HK-2 (cell line): ENCODE measurements around the gene ANXA1.

Experiments used
- DNase-seq: peaks from one replicate; pipeline ENCODE4 v3.0.0-alpha.2; 2018; ENCODE audit not compliant: unreplicated experiment

ANXA1 gene, protein sequence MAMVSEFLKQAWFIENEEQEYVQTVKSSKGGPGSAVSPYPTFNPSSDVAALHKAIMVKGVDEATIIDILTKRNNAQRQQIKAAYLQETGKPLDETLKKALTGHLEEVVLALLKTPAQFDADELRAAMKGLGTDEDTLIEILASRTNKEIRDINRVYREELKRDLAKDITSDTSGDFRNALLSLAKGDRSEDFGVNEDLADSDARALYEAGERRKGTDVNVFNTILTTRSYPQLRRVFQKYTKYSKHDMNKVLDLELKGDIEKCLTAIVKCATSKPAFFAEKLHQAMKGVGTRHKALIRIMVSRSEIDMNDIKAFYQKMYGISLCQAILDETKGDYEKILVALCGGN

DNA sequence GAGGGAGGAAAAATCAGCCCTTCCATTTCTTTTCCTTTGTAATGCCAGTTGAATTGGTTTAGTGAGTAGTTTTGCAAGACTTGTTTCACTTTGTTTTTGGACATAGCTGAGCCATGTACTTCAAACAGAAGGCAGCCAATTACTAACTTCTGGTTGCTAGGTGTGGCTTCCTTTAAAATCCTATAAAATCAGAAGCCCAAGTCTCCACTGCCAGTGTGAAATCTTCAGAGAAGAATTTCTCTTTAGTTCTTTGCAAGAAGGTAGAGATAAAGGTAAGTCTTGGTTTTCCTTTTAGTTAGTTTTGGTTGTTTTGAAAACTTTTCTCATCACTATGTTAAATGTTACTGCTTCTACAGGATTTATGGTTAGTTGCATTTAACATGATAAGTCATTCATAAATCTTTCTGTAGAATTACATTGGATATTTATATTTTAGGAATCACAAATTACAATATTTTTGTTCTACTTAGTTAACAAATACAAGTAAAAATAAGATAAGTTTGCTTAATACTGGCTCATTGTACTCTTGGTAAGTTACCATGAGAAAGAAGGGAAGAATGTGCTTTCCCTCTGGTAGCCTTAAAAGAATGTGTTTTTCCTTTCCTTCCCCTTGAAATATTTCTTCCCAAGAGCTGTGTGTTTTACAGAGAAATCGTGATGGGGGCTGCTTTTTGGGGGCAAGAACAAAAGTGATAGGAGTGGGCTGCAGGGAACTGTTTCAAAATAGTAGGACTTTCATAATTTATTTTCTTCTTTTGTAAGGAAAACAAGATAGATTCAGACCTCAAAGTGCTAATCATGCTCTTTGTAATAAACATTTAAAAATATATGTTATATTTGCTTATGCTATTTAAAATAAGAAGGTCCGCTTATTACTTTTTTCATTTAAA, at the start of gene ANXA1:
TSS of gene ANXA1 (plus strand) at position 213 of the 890 bp plus-strand sequence. CDS start 6,671 bp downstream, outside the sequence.
- no peak for DNase-seq

DNA sequence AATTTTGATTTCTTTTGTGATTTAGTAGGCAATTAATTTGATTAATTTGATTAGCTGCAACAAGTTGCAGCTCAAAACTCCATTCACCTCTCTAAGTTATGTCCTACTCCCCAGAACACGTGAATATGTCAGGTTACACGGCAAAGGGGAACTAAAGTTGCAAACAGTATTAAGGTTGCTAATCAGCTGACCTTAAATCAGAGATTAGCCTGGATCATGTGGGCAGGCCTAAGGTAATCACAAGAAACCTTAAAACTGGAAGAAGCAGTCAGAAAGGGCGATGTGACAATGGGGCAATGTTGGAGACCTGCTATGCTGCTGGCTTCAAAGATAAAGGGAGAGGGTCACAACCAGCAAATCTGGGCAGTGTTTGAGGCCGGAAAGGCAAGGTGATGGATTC, 47.3 kb upstream of the ANXA1 start:
- DNase-seq: no peak

- DNase-seq: no peak
Observed at GRCh38 chr9:73104921-73105320, 46.7 kb upstream of the ANXA1 start.

- peak; percentile 4 for DNase-seq
Observed at GRCh38 chr9:73107489-73108069, 44.1 kb upstream of the ANXA1 start.

DNA sequence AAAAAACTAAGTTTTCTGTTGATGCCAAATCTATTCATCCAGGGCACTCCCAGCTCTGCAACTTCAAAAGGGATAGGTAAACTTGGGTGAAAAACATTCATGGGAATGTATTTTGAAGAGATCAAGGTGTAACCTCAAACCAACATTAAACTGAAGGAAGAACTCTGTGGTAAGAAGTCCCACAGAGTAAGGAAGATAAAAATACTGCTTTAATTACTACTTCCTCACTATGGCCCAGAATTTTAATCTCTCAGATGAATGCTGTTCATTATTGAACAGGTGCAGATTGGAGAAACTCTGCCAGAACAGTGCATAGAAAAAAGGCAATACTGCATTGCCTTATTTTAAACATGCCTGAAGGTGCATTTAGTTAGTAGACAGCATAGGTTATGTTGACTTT, 37.6 kb upstream of the ANXA1 start:
- no peak for DNase-seq

DNA sequence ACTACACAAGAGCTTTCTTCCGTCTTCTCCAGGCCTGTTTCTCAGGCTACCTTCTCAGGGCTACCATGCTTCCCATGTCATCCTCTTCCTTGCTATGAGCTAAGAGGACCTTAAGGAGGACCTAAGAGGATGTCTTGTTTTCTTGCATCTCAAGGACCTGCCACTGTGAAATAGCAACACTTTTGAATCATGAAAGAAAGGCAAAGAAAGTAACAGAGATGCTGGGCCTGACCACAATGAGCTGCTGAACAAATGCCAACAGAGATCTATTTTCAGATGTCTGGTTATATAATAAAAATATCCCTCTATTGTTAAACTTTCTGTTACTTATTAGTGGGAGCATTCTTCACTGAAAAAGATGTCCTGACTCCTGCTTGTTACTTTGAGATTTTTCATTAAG, 36.7 kb upstream of the ANXA1 start:
- no peak for DNase-seq

- no peak for DNase-seq
Observed at GRCh38 chr9:73116031-73116430, 35.6 kb upstream of the ANXA1 start.

- no peak for DNase-seq
Observed at GRCh38 chr9:73116880-73117279, 34.8 kb upstream of the ANXA1 start.

DNA sequence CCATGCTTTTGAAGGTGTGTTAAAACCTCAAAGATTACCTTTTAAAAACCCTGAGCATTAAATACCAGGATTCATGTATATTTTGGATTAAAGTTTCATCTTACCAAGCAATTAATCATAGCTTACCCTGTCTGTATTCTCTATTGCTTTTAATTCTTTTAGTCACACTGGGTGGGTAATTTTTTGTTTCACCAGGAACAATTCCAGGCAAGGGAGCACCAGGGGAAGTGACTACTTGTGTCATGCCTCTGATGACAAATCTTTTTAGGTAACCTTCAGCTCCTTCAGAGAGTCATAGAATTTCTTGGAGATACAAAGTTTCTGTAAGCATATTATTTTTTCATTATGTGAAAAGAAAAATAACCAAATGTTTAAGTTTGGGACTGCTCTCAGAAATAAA, 33.4 kb upstream of the ANXA1 start:
- DNase-seq: no peak

DNA sequence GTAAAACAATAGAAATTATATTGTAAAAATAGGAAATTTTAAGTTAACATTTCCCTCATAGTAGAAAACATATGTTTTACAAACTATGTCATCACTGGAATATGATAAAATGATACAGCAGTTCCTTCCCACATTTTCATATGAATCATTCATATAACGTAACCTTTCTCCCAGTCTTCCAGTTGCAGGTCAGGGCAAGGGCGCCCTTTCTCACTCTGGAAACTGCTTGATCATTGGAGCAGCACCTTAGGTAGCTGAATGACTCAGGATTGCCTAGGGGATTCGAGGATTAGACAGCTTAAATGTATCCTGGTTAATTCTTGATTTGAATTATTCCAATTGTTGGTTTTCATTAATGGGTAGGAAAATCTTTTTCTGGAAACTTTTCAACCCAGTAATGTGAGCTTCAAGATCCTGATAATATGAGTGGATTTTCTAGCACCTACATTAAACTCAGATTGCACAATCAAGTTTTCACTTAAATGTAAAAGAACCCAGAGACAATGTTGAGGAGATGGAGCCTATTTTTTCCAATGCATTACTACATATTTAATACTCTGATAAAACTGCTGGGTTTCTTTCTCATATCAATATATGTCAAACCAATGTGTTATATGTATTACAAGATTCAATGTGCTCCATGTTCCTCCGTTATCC, 32.6 kb upstream of the ANXA1 start:
- peak; percentile 13 for DNase-seq

DNA sequence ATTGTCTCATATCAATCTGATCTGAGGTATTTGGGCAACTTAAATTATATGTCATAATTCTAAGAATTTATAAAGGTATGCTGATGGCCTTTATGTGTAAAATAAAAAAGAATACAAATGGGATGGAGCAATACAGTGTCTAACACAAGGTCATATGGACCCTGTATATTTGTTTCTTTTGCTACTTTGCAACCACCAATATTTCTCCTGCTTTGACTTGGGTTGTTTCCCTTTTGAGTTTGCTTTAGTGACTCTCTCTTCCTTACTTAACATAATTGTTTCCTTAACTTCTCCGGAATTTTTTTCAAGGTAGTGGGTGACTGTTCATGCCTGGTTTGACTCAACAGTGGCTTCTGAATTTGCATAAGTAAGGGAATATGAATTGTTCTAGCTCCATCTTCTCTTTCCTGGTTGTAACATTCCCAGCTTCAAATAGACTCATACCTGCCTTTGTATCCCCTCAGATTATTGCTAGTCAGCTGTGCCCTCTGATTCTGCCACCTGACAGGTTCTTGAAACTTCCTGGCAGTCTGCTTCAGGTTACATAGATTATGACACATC, 30.2 kb upstream of the ANXA1 start:
- no peak for DNase-seq

GRCh38 chr9:73125651-73126050, 26.0 kb upstream of the ANXA1 start:
- DNase-seq: no peak

- no peak for DNase-seq
Observed at GRCh38 chr9:73129941-73130685, 21.6 kb upstream of the ANXA1 start.

- DNase-seq: no peak
Observed at GRCh38 chr9:73131461-73131860, 20.2 kb upstream of the ANXA1 start.

DNA sequence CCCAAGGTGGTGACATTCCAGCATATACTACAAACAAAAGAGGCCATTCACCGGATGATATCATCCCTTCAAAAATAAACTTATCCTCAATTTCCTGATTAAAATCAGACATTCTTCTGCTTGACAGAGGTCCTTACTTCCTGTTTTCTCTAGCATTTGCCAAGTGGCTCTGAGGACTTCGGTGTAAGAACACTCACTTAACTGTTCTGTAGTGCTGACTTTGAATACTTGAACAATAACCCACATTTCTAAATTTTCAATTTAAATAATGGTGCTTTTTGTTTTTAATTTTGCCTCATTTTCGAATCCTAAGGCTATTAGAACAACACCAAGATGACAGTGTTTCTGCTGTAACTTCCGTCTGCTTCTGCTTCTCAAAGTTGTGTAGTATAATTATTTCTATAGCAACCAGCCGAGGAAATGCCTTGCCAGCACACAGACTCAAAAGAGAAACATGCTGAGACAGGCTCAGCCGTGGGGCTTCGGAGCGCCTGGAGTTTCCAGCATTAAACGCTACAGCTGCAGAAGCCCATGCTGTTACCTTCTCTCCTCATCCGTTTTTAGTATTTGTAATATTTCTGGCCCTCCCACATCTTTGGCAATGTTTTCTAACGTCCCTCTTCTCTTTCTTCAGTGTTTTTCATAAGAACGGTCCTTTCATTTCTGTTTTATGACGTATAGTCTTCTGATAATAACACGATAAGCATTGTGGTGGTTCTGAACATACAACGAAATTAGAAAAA, 19.5 kb upstream of the ANXA1 start:
- DNase-seq: peak; percentile 20

DNA sequence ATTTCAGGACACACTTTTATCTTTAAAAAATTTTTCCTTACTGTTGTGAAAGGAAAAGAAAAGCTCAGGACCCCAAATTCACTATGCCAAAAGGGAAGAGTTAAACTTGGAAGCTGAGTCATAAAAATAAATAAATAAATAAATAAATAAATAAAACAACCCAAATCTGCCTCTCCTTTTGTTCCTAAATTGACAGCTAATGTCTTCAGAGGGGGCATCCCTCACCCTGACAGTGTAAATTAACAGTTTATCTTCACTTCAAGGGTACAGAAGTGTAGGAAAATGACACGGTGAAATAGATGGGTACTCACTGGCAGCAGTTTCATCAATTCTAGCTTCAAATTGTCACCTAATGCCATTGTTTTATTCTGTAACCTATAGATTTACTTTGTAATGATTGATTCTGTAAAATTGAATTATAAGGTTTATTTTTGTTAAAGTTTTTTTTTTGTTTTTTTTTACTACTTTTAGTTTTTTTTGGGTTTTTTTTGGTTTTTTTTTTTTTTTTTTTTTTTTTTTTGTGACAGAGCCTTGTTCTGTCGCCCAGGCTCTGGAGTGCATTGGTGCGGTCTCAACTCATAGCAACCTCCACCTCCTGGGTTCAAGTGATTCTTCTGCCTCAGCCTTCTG, 18.5 kb upstream of the ANXA1 start:
- no peak for DNase-seq

DNA sequence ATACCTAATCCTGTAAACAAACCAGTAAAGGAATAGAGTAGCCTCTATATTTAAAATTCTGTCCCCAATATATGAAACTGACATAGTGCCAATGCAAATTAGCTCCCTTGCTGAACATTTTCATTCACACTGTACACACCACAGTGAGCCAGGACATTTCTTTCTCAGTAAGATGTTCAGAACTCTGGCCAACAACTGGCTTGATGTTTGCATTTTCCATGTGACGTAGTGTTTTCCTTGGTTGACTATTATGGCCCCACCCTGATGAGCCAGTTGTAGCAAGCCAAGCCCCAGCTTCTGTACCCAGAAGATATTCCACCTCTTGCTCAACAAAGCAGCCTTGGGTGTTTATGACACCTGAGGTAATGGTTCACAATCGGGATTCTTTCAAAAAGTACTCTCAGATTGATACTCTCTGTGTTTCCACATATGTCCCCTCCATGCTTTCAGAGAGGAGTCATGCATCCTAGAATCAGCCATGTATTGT, 17.7 kb upstream of the ANXA1 start:
- no peak for DNase-seq

DNA sequence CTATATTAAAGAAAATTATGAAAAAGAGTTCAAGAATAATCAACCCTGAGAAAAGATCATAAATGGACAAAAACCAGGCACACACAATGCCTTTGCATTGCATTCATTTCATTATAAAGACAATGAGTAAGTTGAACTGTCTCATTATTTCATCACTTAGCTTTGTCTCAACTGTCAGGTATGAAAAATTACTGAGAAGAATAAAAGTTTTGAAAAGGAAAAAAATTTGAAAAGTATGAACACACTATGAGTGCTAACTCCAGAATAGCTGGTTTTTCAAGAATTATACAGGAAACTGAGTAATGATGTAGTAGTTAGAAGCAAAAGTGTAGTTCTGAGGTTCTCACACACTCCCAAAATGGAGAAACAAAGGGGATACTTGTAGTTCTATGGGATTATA, 16.3 kb upstream of the ANXA1 start:
- DNase-seq: no peak

DNA sequence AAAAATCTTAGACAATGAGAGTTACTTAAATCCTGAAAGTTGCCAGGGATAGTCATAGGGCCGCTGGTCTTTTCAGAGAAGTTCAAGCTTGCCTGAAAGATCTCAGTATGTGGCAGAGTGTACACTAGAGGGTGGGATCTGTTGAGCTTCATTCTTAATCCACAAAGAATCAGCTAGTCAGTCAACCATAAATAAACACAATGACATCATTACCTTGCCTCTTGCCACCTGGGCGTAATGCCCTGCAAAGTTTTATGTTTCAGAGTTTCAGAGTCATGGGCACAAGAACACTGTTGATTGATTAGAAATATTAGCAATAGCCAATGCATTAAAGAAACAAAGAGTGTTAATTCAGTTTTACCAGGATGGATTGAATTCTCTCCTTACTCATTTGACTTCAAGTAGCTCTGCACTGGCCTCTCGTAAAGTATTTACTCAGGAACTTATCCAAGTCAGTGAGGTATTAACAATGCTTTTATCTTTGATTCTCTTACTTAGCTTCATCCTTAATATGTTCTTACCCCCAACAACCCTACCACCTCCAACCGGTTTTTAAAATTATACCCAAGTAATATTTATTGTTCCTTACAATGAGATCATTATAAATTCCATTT, 14.3 kb upstream of the ANXA1 start:
- no peak for DNase-seq
